ENCODE results near the gene SEM1. TPM values are rescaled to one million over a fixed set of nuclear protein-coding genes. Genes with fewer than 3 reads are reported as not detected.

Gene SEM1
- total RNA-seq, 1 donor from 2014 or later = 65.2 TPM

GRCh38 chr7:96658022-96658412 lies 51.6 kb downstream of the SEM1 start:
- Histone ChIP-seq H2AFZ (replicated peaks) (no peak overlapping the region), H3K9ac (no peak overlapping the region), H3K36me3 (no peaks in the 10 kb centered on the region), H3K4me2 (peak overlapping the region; percentile 59), H3K27ac (peak overlapping the region; percentile 89), H3K4me3 (peak overlapping the region; percentile 21), H3K9me3 (ENCODE audit: low read depth) (no peaks in the 10 kb centered on the region), H3F3A (ENCODE audit: low read depth) (peaks cover 33% of the 10 kb centered on the region), H3K4me1 (peaks cover 42% of the 10 kb centered on the region), H3K79me2 (ENCODE audit: low read depth) (no peaks in the 10 kb centered on the region), H4K20me1 (ENCODE audit: low read depth) (peaks cover 8% of the 10 kb centered on the region), H3K27me3 (no peaks in the 10 kb centered on the region)
- TF ChIP-seq EZH2phosphoT487 (IDR thresholded peaks at IDR 0.05) (no peak), CTCF (IDR thresholded peaks at IDR 0.05) (no peak), EZH2 (IDR thresholded peaks at IDR 0.05) (no peak)
- Mint-ChIP-seq H3K36me3 (no peaks in the 10 kb centered on the region), H3K4me3 (no peak overlapping the region), H3K27me3 (ENCODE audit: insufficient read depth, low read depth) (peaks cover 4% of the 10 kb centered on the region), H3K4me1 (peaks cover 23% of the 10 kb centered on the region), H3K27ac (no peak overlapping the region), H3K9me3 (peaks cover 2% of the 10 kb centered on the region)
- no peak for DNase-seq (ENCODE audit: low spot score)

- H3K79me2 ChIP-seq (ENCODE audit: low read depth) = no peaks in the 10 kb centered on the region
- Mint-ChIP-seq H3K36me3 (no peaks in the 10 kb centered on the region), H3K9me3 (peaks cover 4% of the 10 kb centered on the region), H3K27me3 (ENCODE audit: insufficient read depth, low read depth) (peaks cover 4% of the 10 kb centered on the region), H3K4me3 (no peak overlapping the region), H3K4me1 (peaks cover 23% of the 10 kb centered on the region), H3K27ac (no peak overlapping the region)
- H3K4me1 ChIP-seq = peaks cover 42% of the 10 kb centered on the region
- H3F3A ChIP-seq (ENCODE audit: low read depth) = peaks cover 33% of the 10 kb centered on the region
- no peak overlapping the region for H3K9ac ChIP-seq
- H3K27ac ChIP-seq = peak overlapping the region; percentile 89
- H3K4me2 ChIP-seq = peak overlapping the region; percentile 59
- H2AFZ ChIP-seq (replicated peaks) = no peak overlapping the region
- peak overlapping the region; percentile 21 for H3K4me3 ChIP-seq
- peak; percentile 49 for TF ChIP-seq EZH2phosphoT487 (IDR thresholded peaks at IDR 0.05)
- TF ChIP-seq CTCF (IDR thresholded peaks at IDR 0.05) = no peak
- H3K36me3 ChIP-seq = no peaks in the 10 kb centered on the region
- H3K27me3 ChIP-seq = no peaks in the 10 kb centered on the region
- H3K9me3 ChIP-seq (ENCODE audit: low read depth) = no peaks in the 10 kb centered on the region
- H4K20me1 ChIP-seq (ENCODE audit: low read depth) = peaks cover 8% of the 10 kb centered on the region
- peak; percentile 88 for DNase-seq (ENCODE audit: low spot score)
Measured at GRCh38 chr7:96657347-96658021, 52.2 kb downstream of the SEM1 start.

GRCh38 chr7:96655956-96656355 lies 53.7 kb downstream of the SEM1 start:
- DNase-seq (ENCODE audit: low spot score) = no peak
- Histone ChIP-seq H3K36me3 (no peaks in the 10 kb centered on the region), H3K4me3 (no peak overlapping the region), H3K9me3 (ENCODE audit: low read depth) (no peaks in the 10 kb centered on the region), H4K20me1 (ENCODE audit: low read depth) (peaks cover 8% of the 10 kb centered on the region), H3K79me2 (ENCODE audit: low read depth) (no peaks in the 10 kb centered on the region), H3K27ac (no peak overlapping the region), H3K4me2 (no peak overlapping the region), H3F3A (ENCODE audit: low read depth) (peaks cover 33% of the 10 kb centered on the region), H3K9ac (no peak overlapping the region), H2AFZ (replicated peaks) (no peak overlapping the region), H3K27me3 (no peaks in the 10 kb centered on the region), H3K4me1 (peaks cover 42% of the 10 kb centered on the region)
- TF ChIP-seq EZH2 (IDR thresholded peaks at IDR 0.05) = no peak
- Mint-ChIP-seq H3K9me3 (peaks cover 6% of the 10 kb centered on the region), H3K27me3 (ENCODE audit: insufficient read depth, low read depth) (peaks cover 4% of the 10 kb centered on the region), H3K36me3 (no peaks in the 10 kb centered on the region), H3K27ac (no peak overlapping the region), H3K4me3 (no peak overlapping the region), H3K4me1 (peaks cover 23% of the 10 kb centered on the region)

GRCh38 chr7:96654630-96655188 lies 54.9 kb downstream of the SEM1 start:
- H3K4me1 Mint-ChIP-seq = peaks cover 23% of the 10 kb centered on the region
- H3K4me3 Mint-ChIP-seq = no peak overlapping the region
- H3K4me2 ChIP-seq = no peak overlapping the region
- no peaks in the 10 kb centered on the region for H3K36me3 Mint-ChIP-seq
- H3K4me1 ChIP-seq = peaks cover 42% of the 10 kb centered on the region
- H3F3A ChIP-seq (ENCODE audit: low read depth) = peaks cover 33% of the 10 kb centered on the region
- DNase-seq (ENCODE audit: low spot score) = no peak
- H3K27me3 ChIP-seq = no peaks in the 10 kb centered on the region
- H3K9me3 ChIP-seq (ENCODE audit: low read depth) = no peaks in the 10 kb centered on the region
- no peak for TF ChIP-seq EZH2 (IDR thresholded peaks at IDR 0.05)
- TF ChIP-seq EZH2phosphoT487 (IDR thresholded peaks at IDR 0.05) = no peak
- TF ChIP-seq CTCF (IDR thresholded peaks at IDR 0.05) = no peak
- H3K27ac ChIP-seq = no peak overlapping the region
- no peaks in the 10 kb centered on the region for H3K36me3 ChIP-seq
- no peak overlapping the region for H2AFZ ChIP-seq (replicated peaks)
- peaks cover 4% of the 10 kb centered on the region for H3K27me3 Mint-ChIP-seq (ENCODE audit: insufficient read depth, low read depth)
- H3K9me3 Mint-ChIP-seq = peaks cover 6% of the 10 kb centered on the region
- H3K9ac ChIP-seq = no peak overlapping the region
- H3K27ac Mint-ChIP-seq = no peak overlapping the region
- H3K4me3 ChIP-seq = no peak overlapping the region
- H4K20me1 ChIP-seq (ENCODE audit: low read depth) = peaks cover 8% of the 10 kb centered on the region
- H3K79me2 ChIP-seq (ENCODE audit: low read depth) = no peaks in the 10 kb centered on the region

Data from neural progenitor cell (in vitro differentiated cells).